K562 (cell line): ENCODE measurements around the gene SHFL. TPM values are rescaled to one million over a fixed set of nuclear protein-coding genes. Genes with fewer than 3 reads are reported as not detected.

Experiments
- CCNT2 ChIP-seq: IDR thresholded peaks from 2 replicates; pipeline ENCODE4 v1.6.1; 2011; ENCODE audit warnings: borderline replicate concordance, low read depth, mild to moderate bottlenecking, moderate library complexity, mixed read lengths, low read length; ENCODE audit not compliant: insufficient read length; ENCODE audit errors: extremely low read depth
- CSDE1 ChIP-seq, 2 experiments: fragments of 450-650 bp; IDR thresholded peaks; 2 replicates each; pipeline ENCODE4 v1.6.1; 2016; ENCODE audit warnings: mild to moderate bottlenecking in 1 of 2
- FOXA1 ChIP-seq: fragments of 450-650 bp; IDR thresholded peaks from 2 replicates; pipeline ENCODE4 v1.6.1; 2016; ENCODE audit warnings: mild to moderate bottlenecking, borderline replicate concordance
- MLLT1 ChIP-seq, 2 experiments: fragments of 450-650 bp; IDR thresholded peaks; 2 replicates each; pipeline ENCODE4 v1.6.1; 2016
- MYC ChIP-seq, 2 experiments: fragments of 250-450 bp in 1 of 2; sonication (Bioruptor Pico) in 1 of 2; IDR thresholded peaks; 2 replicates each; pipeline versions ENCODE4 v1.5.1 to v1.6.1; 2012 to 2021; ENCODE audit warnings: low read depth in 2 of 2, borderline replicate concordance in 1 of 2, improper control_type of control experiment in 1 of 2, low read length in 1 of 2, mild to moderate bottlenecking in 1 of 2, moderate library complexity in 1 of 2
- NFRKB ChIP-seq: fragments of 450-650 bp; IDR thresholded peaks from 2 replicates; pipeline ENCODE4 v1.6.1; 2016; ENCODE audit warnings: low read depth
- NR2C2 ChIP-seq, 2 experiments: fragments of 200-800 bp in 1 of 2; sonication (Bioruptor generic) in 1 of 2; sonication (generic) in 1 of 2; formaldehyde crosslinking in 1 of 2; IDR thresholded peaks; 2 replicates each; pipeline versions ENCODE4 v1.6.1 to v1.8.0; 2016 to 2022; ENCODE audit warnings: mild to moderate bottlenecking in 1 of 2, missing compliant biosample characterization in 1 of 2, missing genetic modification characterization in 1 of 2, missing genetic modification reagents in 1 of 2
- POLR2B ChIP-seq: fragments of 450-650 bp; IDR thresholded peaks from 2 replicates; pipeline ENCODE4 v1.6.1; 2018; ENCODE audit warnings: low read depth; ENCODE audit not compliant: partially characterized antibody
- RB1 ChIP-seq: fragments of 450-650 bp; IDR thresholded peaks from 2 replicates; pipeline ENCODE4 v1.6.1; 2017; ENCODE audit warnings: low read depth, mild to moderate bottlenecking
- SAFB ChIP-seq: fragments of 200-400 bp; formaldehyde crosslinking; IDR thresholded peaks from 2 replicates; pipeline ENCODE4 v1.6.1; 2017; ENCODE audit warnings: low read depth, low read length, borderline replicate concordance
- SFPQ ChIP-seq: fragments of 200-400 bp; formaldehyde crosslinking; IDR thresholded peaks from 2 replicates; pipeline ENCODE4 v1.6.1; 2017; ENCODE audit warnings: mild to moderate bottlenecking, low read depth, low read length, moderate library complexity
- TGIF2 ChIP-seq: sonication (generic); formaldehyde crosslinking; IDR thresholded peaks from 2 replicates; pipeline ENCODE4 v1.8.1; 2022; ENCODE audit warnings: mild to moderate bottlenecking, missing genetic modification reagents, moderate library complexity
- VEZF1 ChIP-seq: fragments of 200-800 bp; sonication (Bioruptor generic); IDR thresholded peaks from 2 replicates; pipeline ENCODE4 v1.6.1; 2017; ENCODE audit warnings: missing genetic modification characterization, missing compliant biosample characterization
- ZBTB26 ChIP-seq: fragments of 450-650 bp; formaldehyde crosslinking; IDR thresholded peaks from 2 replicates; pipeline ENCODE4 v1.4.0; 2022; ENCODE audit warnings: missing genetic modification characterization
- ZNF282 ChIP-seq: sonication (generic); formaldehyde crosslinking; IDR thresholded peaks from 2 replicates; pipeline ENCODE4 v1.8.1; 2023; ENCODE audit warnings: missing genetic modification reagents
- ZNF324 ChIP-seq: fragments of 250-450 bp; sonication (Bioruptor Pico); IDR thresholded peaks from 2 replicates; pipeline ENCODE4 v1.4.0; 2020; ENCODE audit warnings: mild to moderate bottlenecking
- polyA plus RNA-seq, 8 experiments: library from polyadenylated mRNA; depleted of rRNA in 4 of 8; stranded (reverse) in 5 of 8; unstranded in 3 of 8; fragments of >200 nt; fragmentation: Nextera tagmentation in 2 of 8; fragmentation: Illumina TruSeq in 1 of 8; extraction: Ambion mirVana in 2 of 8; extraction: Trizol in 1 of 8; gene quantifications; 2 replicates each; pipeline versions ENCODE4 v1.2.1 to v1.2.3, GENCODE V29; 2011 to 2014; ENCODE audit warnings: inconsistent platforms in 1 of 8, missing spikeins in 1 of 8
- total RNA-seq, 7 experiments: library from RNA; depleted of rRNA in 6 of 7; stranded (reverse); fragments of >200 nt in 6 of 7; fragmentation: Illumina TruSeq in 2 of 7; extraction: Trizol in 2 of 7; gene quantifications; 2 replicates each; pipeline versions ENCODE4 v1.2.1 to v1.2.3, GENCODE V29; 2011 to 2021; ENCODE audit warnings: low replicate concordance in 1 of 7

Gene SHFL
- total and polyA plus RNA-seq, 9 of the 15 experiments (the other 6 are each of a cell fraction or from before 2014, with no cell fraction given), result 1.5 to 25.7 (median 13.0) TPM

- TF ChIP-seq MLLT1 (IDR thresholded peaks at IDR 0.05), result no peak
- TF ChIP-seq SFPQ, result no peak
- TF ChIP-seq CSDE1 (IDR thresholded peaks at IDR 0.05), result peak in 1 of 2 experiments; percentile 99; a peak in 2 of 4 replicates
- TF ChIP-seq FOXA1, result no peak
- no peak for TF ChIP-seq NFRKB
- peak; percentile 75 for TF ChIP-seq RB1
- TF ChIP-seq CCNT2, result peak; percentile 62
- TF ChIP-seq VEZF1, result peak; percentile 87
- peak; percentile 66 for TF ChIP-seq POLR2B
- TF ChIP-seq NR2C2 (CRISPR knock-in tag; IDR thresholded peaks at IDR 0.05), result peak; percentile 62; the same call in 1 of the 2 replicates
- peak; percentile 51 for TF ChIP-seq NR2C2 (tag; IDR thresholded peaks at IDR 0.05)
- no peak for TF ChIP-seq SAFB
- no peak for TF ChIP-seq ZBTB26 (CRISPR knock-in tag)
- TF ChIP-seq ZNF324 (CRISPR knock-in tag), result no peak
- peak; percentile 100 for TF ChIP-seq MYC (IDR thresholded peaks at IDR 0.05; ENCODE audit: low read depth, low read length)
- TF ChIP-seq MYC (CRISPR knock-in tag; IDR thresholded peaks at IDR 0.05; ENCODE audit: borderline replicate concordance, low read depth), result peak; percentile 100
- peak; percentile 83; the same call in 1 of the 2 replicates for TF ChIP-seq ZNF282 (CRISPR knock-in tag)
- no peak; the same call in 1 of the 2 replicates for TF ChIP-seq TGIF2 (CRISPR knock-in tag)
Measured at GRCh38 chr19:10106100-10106936, 20.2 kb downstream of the SHFL start, which contains the start of gene PPAN (continued).
